CD4-positive, alpha-beta T cell treated with Interferon alpha-2 for 1 hour (primary cell): Measurements from ENCODE around the gene GPSM1.
"Not testable (repeated sequence)": the region's sequence is repeated elsewhere in the genome, so short reads cannot be mapped to it uniquely, and the experiment has no call there.

Experiments used
- DNase-seq, 2 donors: peaks; one replicate each; pipeline ENCODE4 v3.0.0-alpha.2; 2020 to 2022

The GPSM1 gene

GRCh38 chr9:136318776-136319241 is 8.5 kb upstream of the GPSM1 start:
- DNase-seq, result no peak

GRCh38 chr9:136319244-136319643 is 8.1 kb upstream of the GPSM1 start:
- DNase-seq, result not testable (repeated sequence)

GRCh38 chr9:136319955-136320354 is 7.4 kb upstream of the GPSM1 start:
- DNase-seq, result not testable (repeated sequence)

DNA sequence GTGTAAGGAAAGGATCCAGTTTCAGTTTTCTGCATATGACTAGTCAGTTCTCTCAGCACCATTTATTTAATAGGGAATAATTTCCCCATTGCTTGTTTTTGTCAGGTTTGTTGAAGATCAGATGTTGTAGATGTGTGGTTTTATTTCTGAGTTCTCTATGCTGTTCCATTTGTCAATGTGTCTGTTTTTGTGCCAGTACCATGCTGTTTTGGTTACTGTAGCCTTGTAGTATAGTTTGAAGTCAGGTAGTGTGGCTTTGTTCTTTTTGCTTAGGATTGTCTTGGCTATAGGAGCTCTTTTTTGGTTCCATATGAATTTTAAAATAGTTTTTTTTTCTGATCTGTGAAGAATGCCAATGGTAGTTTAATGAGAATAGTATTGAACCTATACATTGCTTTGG is 6.4 kb upstream of the GPSM1 start:
- DNase-seq, result not testable (repeated sequence)

DNA sequence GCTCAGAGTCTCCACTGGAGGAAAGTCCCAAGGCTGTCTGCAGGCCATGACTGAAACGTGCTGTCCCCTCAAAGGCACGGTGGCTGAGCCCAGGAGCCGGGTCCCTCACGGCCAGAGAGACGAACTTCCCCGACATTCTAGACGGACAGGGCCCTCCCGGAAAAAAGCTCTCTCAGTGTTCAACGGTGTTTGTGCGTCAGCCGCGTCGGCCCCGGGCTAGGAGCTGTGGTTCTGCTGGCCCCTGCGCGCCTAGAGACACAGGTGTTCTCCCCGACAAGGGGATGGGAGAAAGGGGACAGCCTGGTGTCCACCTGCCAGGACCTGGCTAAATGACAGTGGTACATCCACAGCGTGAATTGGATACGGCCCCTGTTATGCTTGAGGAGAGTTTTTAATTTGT is 5.8 kb upstream of the GPSM1 start:
- DNase-seq, result no peak

DNA sequence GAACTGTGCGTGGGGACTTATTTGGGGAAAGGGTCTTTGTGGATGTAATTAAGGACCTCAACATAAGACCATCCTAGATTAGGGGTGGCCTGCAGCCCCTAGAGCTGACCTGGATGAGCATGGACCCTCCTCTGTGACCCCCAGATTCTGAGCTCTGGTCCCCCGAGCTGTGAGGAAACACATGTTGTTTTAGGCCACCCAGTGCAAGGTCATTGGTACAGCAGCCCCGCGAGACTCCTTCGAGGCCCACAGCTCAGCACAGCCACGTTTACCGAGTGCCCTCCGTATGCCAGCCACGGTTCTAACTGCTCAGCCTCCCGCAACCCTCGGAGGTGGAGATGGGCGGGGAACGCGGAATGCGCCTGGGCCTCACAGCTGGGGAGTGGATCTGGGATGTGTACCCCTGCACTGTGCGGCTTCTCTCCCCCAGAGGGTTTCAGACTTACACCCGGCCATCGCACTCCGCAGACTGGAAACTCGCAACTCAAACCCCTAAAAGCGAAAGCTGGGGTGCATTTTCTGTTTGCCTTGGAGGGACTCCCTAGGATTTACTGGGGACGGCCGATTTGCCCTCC is 4.5 kb upstream of the GPSM1 start:
- DNase-seq, result no peak

- DNase-seq, result no peak
These were observed 4.0 kb upstream of the GPSM1 start for GRCh38 chr9:136323371-136323789.

DNA sequence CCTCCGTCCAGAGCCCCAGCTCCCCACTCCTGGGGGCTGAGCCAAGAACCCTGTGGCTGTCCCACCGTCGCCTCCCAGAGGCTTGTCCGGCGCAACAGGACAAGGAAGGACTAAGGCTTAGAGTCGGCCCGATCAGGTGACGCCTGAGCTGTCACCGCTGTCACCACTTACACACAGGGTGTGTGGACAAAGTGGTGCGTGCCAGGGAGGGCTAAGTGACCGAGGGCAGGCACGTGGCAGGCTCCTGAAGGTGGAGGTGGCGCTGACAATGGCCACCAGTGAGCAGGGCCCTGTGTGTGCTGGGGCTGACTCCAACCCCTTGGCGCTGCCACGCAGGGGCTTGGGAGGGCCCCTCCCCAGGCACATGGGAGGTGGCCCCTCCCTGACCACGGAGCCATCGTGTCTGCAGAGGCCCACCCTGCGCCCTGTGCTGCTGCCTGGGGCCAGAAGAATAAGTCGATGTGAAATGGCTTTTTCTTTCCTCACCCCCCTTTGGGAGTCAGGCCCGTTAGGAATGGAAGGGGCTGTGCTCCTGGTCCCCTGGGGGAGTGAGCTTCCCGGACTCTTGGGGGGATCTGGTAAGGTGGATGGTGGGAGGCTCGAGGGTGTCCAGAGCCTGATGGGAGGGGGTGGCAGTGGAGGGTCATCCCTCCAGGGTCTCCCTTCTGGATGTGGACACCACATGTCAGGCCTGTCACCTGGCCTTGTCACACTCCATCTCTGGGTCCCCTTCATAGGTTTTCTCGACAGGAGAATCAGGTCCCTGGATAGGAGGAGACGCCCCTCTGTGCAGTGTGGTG is 2.6 kb upstream of the GPSM1 start:
- no peak for DNase-seq

- no peak for DNase-seq
These were observed 2.0 kb upstream of the GPSM1 start for GRCh38 chr9:136325358-136325757.

- DNase-seq, result no peak
These were observed 1.1 kb upstream of the GPSM1 start for GRCh38 chr9:136326061-136326760.

DNA sequence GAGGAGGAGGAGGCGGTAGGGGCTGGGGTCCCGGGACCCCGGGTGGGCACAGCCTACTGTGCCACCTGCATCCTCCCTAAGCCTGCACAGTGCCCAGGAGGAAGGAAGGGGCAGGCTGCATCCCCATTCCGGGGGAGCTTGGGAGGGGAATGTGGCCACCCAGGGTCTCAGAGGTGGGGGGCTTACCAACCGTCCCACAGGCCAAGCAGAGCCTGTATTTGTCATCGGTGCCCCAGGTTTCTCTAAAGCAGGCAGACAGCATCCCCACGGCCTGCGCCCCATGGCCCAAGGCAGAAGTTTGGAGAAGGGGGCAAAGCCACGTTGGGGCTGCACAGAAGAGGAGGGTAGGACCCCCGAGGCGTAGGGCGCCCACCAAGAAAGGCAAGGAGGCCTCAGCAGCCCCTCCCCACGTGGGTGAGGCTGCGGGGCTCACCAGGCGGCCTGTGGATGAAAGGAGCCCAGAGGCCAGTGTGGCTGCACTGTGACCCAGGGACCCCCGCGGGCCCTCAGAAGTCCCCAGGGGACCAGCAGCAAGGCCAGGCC is 507 bp upstream of the GPSM1 start:
- no peak for DNase-seq

DNA sequence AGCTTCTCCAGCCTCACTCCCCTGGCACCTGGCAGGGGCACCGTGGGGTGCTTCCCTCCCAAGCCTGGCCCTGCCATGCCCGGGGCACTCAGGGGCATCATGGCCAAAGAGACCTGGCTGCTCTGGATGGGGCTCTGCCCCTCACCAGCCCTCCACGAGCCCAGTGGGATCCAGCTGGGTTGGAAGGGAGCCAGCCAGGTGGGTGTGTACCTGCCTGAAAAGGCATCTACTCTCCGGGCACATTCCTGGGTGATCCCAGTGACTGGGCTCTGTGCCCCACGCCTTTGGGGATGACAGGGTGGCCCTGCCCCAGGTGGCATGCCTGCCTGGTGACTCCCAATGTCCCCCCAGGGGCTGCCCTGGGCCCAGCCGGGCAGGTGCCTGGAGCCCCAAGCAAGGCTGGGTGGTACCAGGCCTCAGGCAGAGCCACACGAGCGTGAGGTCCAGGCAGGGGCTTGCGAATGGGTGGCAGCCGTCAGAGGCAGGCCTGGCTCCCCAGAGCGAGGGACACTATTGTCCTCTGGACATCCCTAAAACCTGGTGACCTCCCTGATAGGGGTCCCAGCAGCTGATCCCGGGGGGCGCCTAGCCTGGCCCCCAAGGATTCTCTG is 777 bp downstream of the GPSM1 start:
- no peak for DNase-seq

DNA sequence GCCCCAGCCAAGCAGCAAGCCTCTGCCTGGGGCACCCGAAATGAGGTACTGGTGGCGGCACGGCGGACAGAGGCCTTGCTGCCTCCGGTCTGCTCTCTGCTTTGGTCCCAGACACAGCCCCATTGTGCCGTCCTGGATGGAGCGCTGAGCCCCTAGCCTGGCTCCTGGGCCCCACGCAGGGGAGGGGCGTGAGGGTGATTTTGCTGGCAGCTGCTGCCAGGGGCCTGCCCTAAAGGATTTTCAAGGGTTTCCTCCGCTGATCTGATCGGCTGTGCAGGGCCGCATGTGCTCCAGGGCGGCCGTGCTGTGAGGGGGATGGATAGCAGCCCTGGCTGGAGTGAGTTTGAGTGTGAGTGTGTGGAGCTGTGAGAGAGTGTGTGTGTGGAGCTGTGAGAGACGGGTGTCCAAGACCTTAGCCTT is 1.3 kb downstream of the GPSM1 start:
- no peak for DNase-seq

DNA sequence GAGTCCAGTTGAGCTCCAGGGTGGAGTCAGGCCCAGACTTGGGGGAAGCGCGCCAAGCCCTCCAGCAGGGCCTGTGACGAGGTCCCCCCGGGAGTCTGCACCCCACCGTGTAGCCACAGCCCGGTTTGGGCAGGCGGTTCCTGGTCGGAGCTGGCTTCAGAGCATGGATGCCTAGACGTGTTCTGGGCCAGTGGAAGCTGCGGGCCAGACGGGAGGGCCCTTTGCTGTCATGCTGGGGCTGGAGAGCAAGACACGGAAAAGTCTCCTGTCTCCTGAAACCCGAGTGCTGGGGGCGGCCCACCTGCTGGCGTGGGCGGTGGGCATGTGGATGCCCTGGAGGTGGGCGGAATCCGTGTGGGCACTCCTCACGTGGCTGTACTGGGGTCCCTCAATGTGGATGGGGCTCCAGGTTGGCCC is 1.9 kb downstream of the GPSM1 start:
- no peak for DNase-seq

DNA sequence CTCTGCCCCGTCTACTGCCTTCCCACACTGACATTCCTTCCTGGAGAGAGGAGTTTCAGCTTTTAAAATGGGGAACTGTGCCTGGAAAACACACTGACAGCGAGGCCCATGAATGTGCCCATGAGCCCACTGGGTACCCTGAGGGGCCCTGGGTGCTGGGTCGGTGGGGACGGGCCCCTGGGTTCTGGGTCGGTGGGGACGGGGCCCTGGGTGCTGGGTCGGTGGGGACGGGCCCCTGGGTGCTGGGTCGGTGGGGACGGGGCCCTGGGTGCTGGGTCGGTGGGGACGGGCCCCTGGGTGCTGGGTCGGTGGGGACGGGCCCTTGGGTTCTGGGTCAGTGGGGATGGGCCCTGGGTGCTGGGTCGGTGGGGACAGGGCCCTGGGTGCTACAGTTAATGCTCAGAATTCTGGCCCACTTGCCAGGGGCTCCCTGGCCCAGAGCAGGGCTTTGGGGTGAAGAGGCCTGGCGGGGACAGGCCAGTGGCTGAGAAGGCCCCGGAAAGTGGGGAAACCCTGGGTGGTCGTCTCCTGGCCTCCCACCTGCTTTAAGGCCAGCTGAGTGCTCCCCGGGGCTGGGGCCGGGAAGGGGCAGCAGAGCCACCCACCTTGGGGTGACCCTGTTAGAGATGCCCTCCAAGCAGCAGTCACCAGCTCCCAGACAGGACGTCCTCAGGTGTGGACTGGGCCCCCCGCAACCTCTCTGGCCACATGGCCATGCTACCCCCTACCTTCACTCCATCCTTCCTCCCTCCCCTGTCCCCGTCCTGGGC is 2.5 kb downstream of the GPSM1 start:
- DNase-seq, result no peak

GRCh38 chr9:136330406-136330990 is 3.2 kb downstream of the GPSM1 start:
- DNase-seq, result no peak

- no peak for DNase-seq
These were observed 3.7 kb downstream of the GPSM1 start for GRCh38 chr9:136331030-136331429.

DNA sequence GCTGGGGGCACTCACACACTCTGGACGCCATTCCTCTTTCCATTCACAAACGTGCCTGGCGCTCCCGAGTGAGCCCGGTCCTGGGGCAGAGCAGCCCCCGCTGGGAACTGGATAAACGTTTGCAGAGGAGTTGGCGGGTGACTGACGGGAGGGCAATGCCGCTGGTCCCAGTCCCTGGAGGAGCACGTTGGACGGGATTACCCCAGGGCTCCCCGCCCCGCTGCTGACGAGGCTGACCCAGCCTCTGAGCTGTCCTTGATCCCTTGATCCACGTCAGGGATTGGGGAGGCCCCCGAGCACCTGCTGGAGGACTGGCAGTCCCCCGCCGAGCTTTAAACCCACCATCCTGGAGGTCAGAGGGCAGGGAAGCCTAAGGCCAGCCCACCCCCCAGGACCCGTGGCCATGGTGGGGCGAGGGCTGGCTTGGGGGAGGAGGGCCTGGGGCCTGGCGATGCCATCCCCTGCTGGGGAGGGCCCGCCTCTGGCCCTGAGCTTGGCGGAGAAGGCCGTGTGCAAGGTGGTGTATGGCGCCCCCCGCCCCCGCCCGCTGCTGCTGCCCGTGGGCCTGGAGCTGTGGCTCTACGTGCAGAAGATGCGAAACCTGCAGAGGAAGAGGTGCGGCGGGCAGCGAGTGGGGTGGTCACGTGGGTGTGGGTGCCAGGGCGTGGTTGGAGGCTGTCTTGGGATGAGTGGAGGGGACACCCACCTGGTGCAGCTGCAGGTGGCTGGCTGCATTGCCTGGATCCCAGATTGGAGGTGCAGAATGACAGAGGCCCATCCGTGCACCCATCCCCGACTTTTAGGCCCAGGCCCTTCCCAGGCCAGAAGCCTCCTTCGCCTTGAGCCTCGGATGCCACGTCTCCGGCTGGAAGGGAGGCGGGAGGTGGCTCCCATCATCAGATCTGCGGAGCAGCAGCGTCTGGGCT is 4.5 kb downstream of the GPSM1 start:
- DNase-seq, result no peak

DNA sequence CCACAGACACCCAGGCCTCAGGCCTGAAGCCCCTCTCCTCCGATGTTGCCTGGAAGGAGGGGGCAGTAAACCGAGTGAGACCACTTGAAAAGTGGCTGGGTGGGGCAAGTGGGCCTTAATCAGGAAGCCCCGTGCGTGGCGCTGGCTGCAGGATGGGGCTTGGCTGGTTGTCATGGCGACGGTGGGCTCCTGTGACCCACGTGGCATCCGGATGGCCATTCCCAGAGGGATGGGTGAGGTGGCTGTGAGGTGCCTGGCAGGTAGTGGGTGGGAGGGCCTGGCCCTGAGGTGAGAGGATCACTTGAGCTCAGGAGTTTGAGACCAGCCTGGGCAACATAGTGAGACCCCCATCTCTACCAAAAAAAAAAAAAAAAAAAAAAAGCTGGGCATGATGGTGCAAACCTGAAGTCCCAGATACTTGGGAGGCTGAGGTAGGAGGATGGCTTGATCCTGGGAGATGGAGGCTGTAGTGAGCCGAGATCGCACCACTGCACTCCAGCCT is 5.2 kb downstream of the GPSM1 start:
- no peak for DNase-seq

GRCh38 chr9:136333045-136333444 is 5.7 kb downstream of the GPSM1 start:
- DNase-seq, result no peak

DNA sequence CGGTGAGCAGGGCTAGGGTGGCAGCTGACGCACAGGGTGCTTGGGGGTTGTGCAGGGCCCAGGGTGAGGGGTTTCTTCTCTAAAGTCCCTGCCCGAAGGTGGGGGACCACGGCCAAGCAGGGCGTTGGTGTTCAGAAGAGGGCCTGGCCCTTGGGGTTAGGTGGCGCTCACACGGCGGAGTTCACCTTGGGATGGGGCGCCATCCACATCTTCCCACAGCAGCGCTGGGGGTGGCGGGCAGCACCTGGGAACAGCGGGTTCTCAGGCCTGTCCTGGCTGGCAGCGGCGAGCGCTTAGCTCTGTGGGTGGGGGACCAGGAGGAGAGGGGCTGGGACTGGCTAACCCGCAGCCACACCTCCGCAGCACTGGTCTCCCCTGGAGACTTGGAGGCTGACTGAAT is 6.1 kb downstream of the GPSM1 start:
- DNase-seq, result no peak
